Endothelial cell of umbilical vein (primary cell): Measurements from ENCODE around the gene PTCH2. TPM values are rescaled to one million over a fixed set of nuclear protein-coding genes. Genes with fewer than 3 reads are reported as not detected.

Experiments used
- BruUV-seq: library from RNA; stranded (reverse); fragments of 400-500 nt; replicated peaks from 2 replicates; lab custom pipeline; 2021; lab: Mats Ljungman, UMichigan
- CTCF ChIA-PET: fragments of 300-600, 350-600 bp; sonication (Branson Sonifier 250); formaldehyde crosslinking; loops from one replicate; lab custom pipeline; 2021; ENCODE audit warnings: antibody characterized with exemption, inconsistent platforms; lab: Charles Lee
- POLR2A ChIA-PET: fragments of 300-600, 350-600 bp; sonication (Branson Sonifier 250); formaldehyde crosslinking; loops from one replicate; lab custom pipeline; 2021; ENCODE audit warnings: antibody characterized with exemption, inconsistent platforms; lab: Charles Lee
- DNase-seq: peaks from one replicate; pipeline ENCODE4 v3.0.0-alpha.2; 2011; ENCODE audit warnings: low read depth, low spot score
- FAIRE-seq: peaks from 2 replicates; lab custom pipeline; 2011; peaks lifted over from hg19 to GRCh38; lab: Jason Lieb, UNC
- H2AFZ ChIP-seq: 2 replicates; pipeline ENCODE4 v1.6.0; 2012; ENCODE audit warnings: low read depth, low read length, control low read depth, inconsistent platforms
- H3K27ac ChIP-seq: 2 replicates; pipeline ENCODE4 v1.5.1; 2011; ENCODE audit warnings: low read depth, mild to moderate bottlenecking, control low read depth, low read length, moderate library complexity; ENCODE audit not compliant: insufficient read depth
- H3K27me3 ChIP-seq, 2 experiments: 2 replicates each; pipeline versions ENCODE4 v1.6.0 to v1.6.1; 2011; ENCODE audit warnings: low read length in 2 of 2, mixed read lengths in 1 of 2; ENCODE audit not compliant: control insufficient read depth in 2 of 2, insufficient read depth in 2 of 2
- H3K36me3 ChIP-seq, 2 experiments: 2 replicates in 1 of 2; 3 replicates in 1 of 2; pipeline ENCODE4 v1.5.1; 2011; ENCODE audit warnings: low read length in 2 of 2, mild to moderate bottlenecking in 1 of 2, moderate library complexity in 1 of 2; ENCODE audit not compliant: control insufficient read depth in 2 of 2, insufficient read depth in 2 of 2; ENCODE audit errors: extremely low read depth in 1 of 2
- H3K4me1 ChIP-seq: 3 replicates; pipeline ENCODE4 v1.5.1; 2011; ENCODE audit warnings: mild to moderate bottlenecking, low read length; ENCODE audit not compliant: control insufficient read depth, insufficient read depth; ENCODE audit errors: extremely low read depth
- H3K4me2 ChIP-seq: 2 replicates; pipeline ENCODE4 v1.6.1; 2011; ENCODE audit warnings: low read length, control low read depth, mixed read lengths; ENCODE audit not compliant: insufficient read depth
- H3K4me3 ChIP-seq, 3 experiments: fragments of 200-600 bp in 1 of 3; sonication (generic), shearing (Covaris generic) in 1 of 3; replicated peaks in 1 of 3; 2 replicates each; pipeline ENCODE4 v1.5.1; 2011 to 2016; ENCODE audit warnings: control low read depth in 3 of 3, low read length in 3 of 3, mild to moderate bottlenecking in 2 of 3, inconsistent platforms in 1 of 3, low read depth in 1 of 3, moderate library complexity in 1 of 3; ENCODE audit not compliant: insufficient read depth in 1 of 3
- H3K79me2 ChIP-seq: 2 replicates; pipeline ENCODE4 v1.6.0; 2012; ENCODE audit warnings: low read length, inconsistent platforms; ENCODE audit not compliant: control insufficient read depth, insufficient read depth
- H3K9ac ChIP-seq: replicated peaks from 2 replicates; pipeline ENCODE3; 2011; ENCODE audit warnings: low read length, control low read depth; ENCODE audit not compliant: insufficient read depth; ENCODE audit errors: extremely low read depth
- H3K9me1 ChIP-seq: replicated peaks from 3 replicates; pipeline ENCODE4 v1.6.0; 2011; ENCODE audit warnings: mild to moderate bottlenecking, low read length; ENCODE audit not compliant: control insufficient read depth, insufficient read depth; ENCODE audit errors: extremely low read depth
- H3K9me3 ChIP-seq: replicated peaks from 2 replicates; pipeline ENCODE4 v1.5.1; 2012; ENCODE audit warnings: low read length, inconsistent platforms; ENCODE audit not compliant: control insufficient read depth, insufficient read depth
- H4K20me1 ChIP-seq: replicated peaks from 2 replicates; pipeline ENCODE3; 2011; ENCODE audit warnings: mild to moderate bottlenecking, low read length; ENCODE audit not compliant: control insufficient read depth, insufficient read depth; ENCODE audit errors: extremely low read depth
- EZH2 ChIP-seq: IDR thresholded peaks from 2 replicates; pipeline ENCODE4 v1.6.1; 2012; ENCODE audit warnings: borderline replicate concordance, low read depth, mild to moderate bottlenecking, moderate library complexity, low read length, inconsistent platforms; ENCODE audit not compliant: severe bottlenecking
- FOS ChIP-seq: IDR thresholded peaks from 2 replicates; pipeline ENCODE4 v1.6.1; 2011; ENCODE audit warnings: mild to moderate bottlenecking, low read length, moderate library complexity, borderline replicate concordance; ENCODE audit not compliant: insufficient read depth
- GATA2 ChIP-seq: IDR thresholded peaks from 2 replicates; pipeline ENCODE4 v1.7.0; 2011; ENCODE audit warnings: low read depth, mild to moderate bottlenecking, moderate library complexity, mixed read lengths, low read length; ENCODE audit not compliant: insufficient read length, insufficient read depth
- JUN ChIP-seq: IDR thresholded peaks from 2 replicates; pipeline ENCODE4 v1.6.1; 2011; ENCODE audit warnings: borderline replicate concordance, low read depth; ENCODE audit not compliant: insufficient read length, insufficient read depth
- MYC ChIP-seq: IDR thresholded peaks from one replicate; pipeline ENCODE4 v1.6.1; 2011; ENCODE audit warnings: mild to moderate bottlenecking, low read depth, low read length
- POLR2A ChIP-seq: IDR thresholded peaks from 2 replicates; pipeline ENCODE4 v1.6.1; 2012; ENCODE audit warnings: low read depth, mild to moderate bottlenecking, control low read depth, low read length
- POLR2AphosphoS5 ChIP-seq: IDR thresholded peaks from 2 replicates; pipeline ENCODE4 v1.6.1; 2012; ENCODE audit warnings: low read depth, mild to moderate bottlenecking, control low read depth, low read length, moderate library complexity; ENCODE audit not compliant: insufficient read depth
- dilution Hi-C: fragments of 300-500 bp; cut with MboI; formaldehyde crosslinking; loops from one replicate; pipeline ENCODE4 v1.15.0; 2019; ENCODE audit warnings: low sequenced_read_pairs; ENCODE audit not compliant: extremely low pct_ligation_motif_present
- intact Hi-C: fragments of 100-400 bp; cut with micrococcal nuclease; formaldehyde crosslinking; loops from one replicate; pipeline ENCODE4 v1.10.0; 2022
- polyA plus RNA-seq, 4 experiments: library from polyadenylated mRNA; depleted of rRNA in 3 of 4; stranded (reverse) in 3 of 4; unstranded in 1 of 4; fragments of >200 nt; gene quantifications; 2 replicates each; pipeline versions ENCODE4 v1.2.1 to v1.2.3, GENCODE V29; 2011 to 2012; ENCODE audit warnings: missing spikeins in 1 of 4
- total RNA-seq: library from RNA; stranded (reverse); gene quantifications from 2 replicates; pipeline ENCODE4 v1.2.3, GENCODE V29; 2021
- TF ChIP-seq, protein P1 (sequence below): IDR thresholded peaks from 2 replicates; pipeline ENCODE4 v1.6.1; 2011; ENCODE audit not compliant: insufficient read depth, insufficient read length
- TF ChIP-seq, protein P2 (sequence below), 2 donors: IDR thresholded peaks; 1 replicate in 1 of 2; 2 replicates in 1 of 2; pipeline ENCODE4 v1.5.1; 2011; ENCODE audit warnings: low read length in 2 of 2, mild to moderate bottlenecking in 2 of 2, moderate library complexity in 2 of 2, control low read depth in 1 of 2, inconsistent platforms in 1 of 2, low read depth in 1 of 2; ENCODE audit not compliant: insufficient read depth in 1 of 2; ENCODE audit errors: extremely low read depth in 1 of 2

The PTCH2 gene
- total and polyA plus RNA-seq, 2 donors (not counting 3 experiments of a cell fraction or from before 2014, with no cell fraction given): 1.8 TPM

DNA sequence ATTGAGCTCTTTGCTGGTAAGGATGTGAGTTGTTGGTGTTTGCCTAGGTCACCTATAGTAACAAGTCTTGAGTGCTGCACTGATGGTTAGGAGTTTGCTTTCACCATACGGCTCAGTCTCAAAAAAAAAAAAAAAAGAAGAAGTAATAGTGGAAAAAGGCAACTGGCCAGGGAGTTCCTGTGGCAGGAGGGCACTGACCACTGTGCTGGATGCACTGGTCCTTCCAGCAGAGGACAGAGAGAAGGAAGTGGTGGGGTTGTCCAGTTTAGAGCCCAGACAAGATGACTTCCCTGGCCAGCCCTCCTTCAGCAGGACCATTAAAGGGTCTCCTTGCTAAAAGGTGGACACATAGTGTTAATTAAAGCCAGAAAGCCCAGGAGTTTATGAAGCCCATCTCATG lies 11.9 kb upstream of the PTCH2 start:
- no TSS peak for BruUV-seq
- ChIA-PET POLR2A (no interaction called here), CTCF (no interaction called here)
- Histone ChIP-seq H3K9ac (no peak overlapping the region), H3K4me3 (no peak overlapping the region), H3K36me3 (peaks cover 3% of the 10 kb centered on the region in 2 experiments), H3K27me3 (no peaks in the 10 kb centered on the region), H3K79me2 (no peaks in the 10 kb centered on the region), H3K4me2 (no peak overlapping the region), H2AFZ (no peak overlapping the region), H3K9me3 (no peaks in the 10 kb centered on the region), H3K4me1 (no peaks in the 10 kb centered on the region), H3K9me1 (no peaks in the 10 kb centered on the region), H4K20me1 (no peaks in the 10 kb centered on the region), H3K27ac (no peak overlapping the region)
- no peak for DNase-seq
- intact Hi-C loops: no loop called here
- FAIRE-seq: no peak
- TF ChIP-seq FOS: no peak
- no peak for TF ChIP-seq JUN
- no peak for TF ChIP-seq EZH2
- TF ChIP-seq, protein P1, sequence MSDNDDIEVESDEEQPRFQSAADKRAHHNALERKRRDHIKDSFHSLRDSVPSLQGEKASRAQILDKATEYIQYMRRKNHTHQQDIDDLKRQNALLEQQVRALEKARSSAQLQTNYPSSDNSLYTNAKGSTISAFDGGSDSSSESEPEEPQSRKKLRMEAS: no peak
- no peak for TF ChIP-seq GATA2
- no peak for TF ChIP-seq POLR2AphosphoS5
- TF ChIP-seq, protein P2, sequence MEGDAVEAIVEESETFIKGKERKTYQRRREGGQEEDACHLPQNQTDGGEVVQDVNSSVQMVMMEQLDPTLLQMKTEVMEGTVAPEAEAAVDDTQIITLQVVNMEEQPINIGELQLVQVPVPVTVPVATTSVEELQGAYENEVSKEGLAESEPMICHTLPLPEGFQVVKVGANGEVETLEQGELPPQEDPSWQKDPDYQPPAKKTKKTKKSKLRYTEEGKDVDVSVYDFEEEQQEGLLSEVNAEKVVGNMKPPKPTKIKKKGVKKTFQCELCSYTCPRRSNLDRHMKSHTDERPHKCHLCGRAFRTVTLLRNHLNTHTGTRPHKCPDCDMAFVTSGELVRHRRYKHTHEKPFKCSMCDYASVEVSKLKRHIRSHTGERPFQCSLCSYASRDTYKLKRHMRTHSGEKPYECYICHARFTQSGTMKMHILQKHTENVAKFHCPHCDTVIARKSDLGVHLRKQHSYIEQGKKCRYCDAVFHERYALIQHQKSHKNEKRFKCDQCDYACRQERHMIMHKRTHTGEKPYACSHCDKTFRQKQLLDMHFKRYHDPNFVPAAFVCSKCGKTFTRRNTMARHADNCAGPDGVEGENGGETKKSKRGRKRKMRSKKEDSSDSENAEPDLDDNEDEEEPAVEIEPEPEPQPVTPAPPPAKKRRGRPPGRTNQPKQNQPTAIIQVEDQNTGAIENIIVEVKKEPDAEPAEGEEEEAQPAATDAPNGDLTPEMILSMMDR (IDR thresholded peaks at IDR 0.05; ENCODE audit: extremely low read depth in 1 of 2, insufficient read depth in 1 of 2, low read depth in 1 of 2, low read length in 2 of 2): no peak
- TF ChIP-seq MYC: no peak
- no peak for TF ChIP-seq POLR2A
- dilution Hi-C loops: no loop called here
